Smooth muscle cell of the pulmonary artery (primary cell): Measurements from ENCODE around the gene SNX10. TPM values are rescaled to one million over a fixed set of nuclear protein-coding genes. Genes with fewer than 3 reads are reported as not detected.

Source experiments
- total RNA-seq: library from RNA; depleted of rRNA; stranded (reverse); fragments of >200 nt; gene quantifications from 2 replicates; pipeline ENCODE4 v1.2.3, GENCODE V29; 2014

The SNX10 gene, protein sequence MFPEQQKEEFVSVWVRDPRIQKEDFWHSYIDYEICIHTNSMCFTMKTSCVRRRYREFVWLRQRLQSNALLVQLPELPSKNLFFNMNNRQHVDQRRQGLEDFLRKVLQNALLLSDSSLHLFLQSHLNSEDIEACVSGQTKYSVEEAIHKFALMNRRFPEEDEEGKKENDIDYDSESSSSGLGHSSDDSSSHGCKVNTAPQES
- total RNA-seq = 0.07 TPM in 1 of 2 replicates, not detected in the other

DNA sequence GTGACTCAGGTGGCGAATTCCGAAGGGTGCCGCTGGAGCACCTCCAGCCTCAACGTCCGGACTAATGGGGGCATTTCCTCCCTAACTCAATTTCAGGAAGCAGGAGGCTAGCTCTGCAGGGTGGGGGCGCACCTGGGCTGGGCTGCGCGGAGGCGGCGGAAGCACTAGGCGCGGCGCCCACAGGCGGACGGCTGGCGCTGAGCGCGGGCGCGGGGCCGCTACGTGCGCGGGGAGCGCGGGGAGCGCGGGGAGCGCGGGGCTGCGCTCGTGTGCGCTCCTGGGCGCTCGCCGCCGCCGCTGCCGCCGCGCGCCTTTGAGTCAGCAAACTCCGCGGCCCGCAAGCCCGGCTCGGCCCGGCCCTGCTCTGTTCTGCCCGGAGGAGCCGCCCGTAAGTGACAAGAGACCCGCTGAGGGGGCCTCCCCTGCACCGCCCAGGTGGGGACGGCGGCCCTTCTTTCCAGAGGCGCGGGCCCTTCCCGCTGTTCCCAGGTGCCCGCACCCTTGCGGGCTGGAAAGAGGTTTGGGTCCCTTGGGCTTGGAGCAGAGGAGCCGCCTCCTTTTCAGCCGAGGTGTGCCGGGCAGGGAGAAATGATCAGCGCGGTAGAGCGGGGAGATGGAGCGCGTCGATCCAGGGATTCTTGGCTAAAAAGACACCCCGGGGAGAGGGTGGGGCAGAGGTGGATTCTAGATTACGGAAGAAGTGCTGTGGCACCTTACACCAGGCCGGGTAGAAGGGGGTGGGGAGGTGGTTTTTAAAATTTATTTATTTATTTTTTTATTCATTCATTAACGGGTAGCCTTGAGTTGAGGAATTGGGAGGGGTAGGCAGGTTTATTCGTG, at the start of gene SNX10:
Gene SNX10, plus strand, starts transcription at position 164 of the 840 bp plus-strand sequence. CDS start 54,581 bp downstream, outside the sequence.

Other genes starting within 250 kb of the SNX10 start
- 0.98 and 3.0 TPM in 2 replicates for gene NFE2L3, start 139.7 kb upstream of the SNX10 start, total RNA-seq
- gene HNRNPA2B1, start 91.1 kb upstream of the SNX10 start, total RNA-seq = 65.2 and 74.8 TPM in 2 replicates
- 66.3 and 88.0 TPM in 2 replicates for gene CBX3, start 90.1 kb upstream of the SNX10 start, total RNA-seq